GM12878 (cell line): ENCODE measurements around the gene GRIP2.

Experiments used
- CTCF ChIP-seq, 3 experiments: IDR thresholded peaks in 2 of 3; conservative IDR thresholded peaks in 1 of 3; 2 replicates each; pipeline ENCODE4 v1.5.1; 2011; ENCODE audit warnings: low read depth in 3 of 3, low read length in 3 of 3, mild to moderate bottlenecking in 3 of 3, control low read depth in 2 of 3, moderate library complexity in 2 of 3, inconsistent platforms in 1 of 3, mixed read lengths in 1 of 3; ENCODE audit not compliant: control insufficient read depth in 2 of 3, insufficient read depth in 1 of 3; ENCODE audit errors: extremely low read depth in 1 of 3
- CUX1 ChIP-seq: IDR thresholded peaks from 2 replicates; pipeline ENCODE4 v1.6.1; 2012; ENCODE audit warnings: improper control_type of control experiment, low read depth, low read length; ENCODE audit not compliant: insufficient replicate concordance
- DPF2 ChIP-seq: fragments of 450-650 bp; IDR thresholded peaks from 2 replicates; pipeline ENCODE4 v1.6.1; 2017; ENCODE audit warnings: mild to moderate bottlenecking
- ELK1 ChIP-seq: IDR thresholded peaks from 2 replicates; pipeline ENCODE4 v1.6.1; 2012; ENCODE audit warnings: low read depth, low read length, improper control_type of control experiment
- GABPA ChIP-seq: IDR thresholded peaks from 2 replicates; pipeline ENCODE4 v1.6.1; 2014; ENCODE audit warnings: antibody characterized with exemption, low read depth, mild to moderate bottlenecking, inconsistent platforms
- MTA2 ChIP-seq: fragments of 450-650 bp; IDR thresholded peaks from 2 replicates; pipeline ENCODE4 v1.6.1; 2016; ENCODE audit warnings: low read depth, mild to moderate bottlenecking, moderate library complexity
- NBN ChIP-seq: fragments of 450-650 bp; IDR thresholded peaks from 2 replicates; pipeline ENCODE4 v1.6.1; 2016
- POLR2A ChIP-seq: IDR thresholded peaks from 2 replicates; pipeline ENCODE4 v1.6.1; 2011; ENCODE audit warnings: low read depth, mild to moderate bottlenecking, low read length
- RCOR1 ChIP-seq: conservative IDR thresholded peaks from 2 replicates; pipeline ENCODE4 v1.6.1; 2012; ENCODE audit warnings: low read depth, low read length, improper control_type of control experiment
- TF ChIP-seq, protein P1 (sequence below): IDR thresholded peaks from 2 replicates; pipeline ENCODE4 v1.6.1; 2012; ENCODE audit warnings: mild to moderate bottlenecking, low read depth, low read length

GRCh38 chr3:14492948-14493881 is 46.9 kb downstream of the GRIP2 start:
- TF ChIP-seq POLR2A (no peak), DPF2 (no peak), GABPA (no peak), CTCF (IDR thresholded peaks at IDR 0.05 in 2 of 3, conservative IDR thresholded peaks at IDR 0.05 in 1 of 3; ENCODE audit: control insufficient read depth in 2 of 3, extremely low read depth in 1 of 3, insufficient read depth in 1 of 3, low read depth in 3 of 3, low read length in 3 of 3) (no peak), ELK1 (no peak), CUX1 (no peak), MTA2 (no peak), RCOR1 (no peak), NBN (no peak)
- TF ChIP-seq, protein P1, sequence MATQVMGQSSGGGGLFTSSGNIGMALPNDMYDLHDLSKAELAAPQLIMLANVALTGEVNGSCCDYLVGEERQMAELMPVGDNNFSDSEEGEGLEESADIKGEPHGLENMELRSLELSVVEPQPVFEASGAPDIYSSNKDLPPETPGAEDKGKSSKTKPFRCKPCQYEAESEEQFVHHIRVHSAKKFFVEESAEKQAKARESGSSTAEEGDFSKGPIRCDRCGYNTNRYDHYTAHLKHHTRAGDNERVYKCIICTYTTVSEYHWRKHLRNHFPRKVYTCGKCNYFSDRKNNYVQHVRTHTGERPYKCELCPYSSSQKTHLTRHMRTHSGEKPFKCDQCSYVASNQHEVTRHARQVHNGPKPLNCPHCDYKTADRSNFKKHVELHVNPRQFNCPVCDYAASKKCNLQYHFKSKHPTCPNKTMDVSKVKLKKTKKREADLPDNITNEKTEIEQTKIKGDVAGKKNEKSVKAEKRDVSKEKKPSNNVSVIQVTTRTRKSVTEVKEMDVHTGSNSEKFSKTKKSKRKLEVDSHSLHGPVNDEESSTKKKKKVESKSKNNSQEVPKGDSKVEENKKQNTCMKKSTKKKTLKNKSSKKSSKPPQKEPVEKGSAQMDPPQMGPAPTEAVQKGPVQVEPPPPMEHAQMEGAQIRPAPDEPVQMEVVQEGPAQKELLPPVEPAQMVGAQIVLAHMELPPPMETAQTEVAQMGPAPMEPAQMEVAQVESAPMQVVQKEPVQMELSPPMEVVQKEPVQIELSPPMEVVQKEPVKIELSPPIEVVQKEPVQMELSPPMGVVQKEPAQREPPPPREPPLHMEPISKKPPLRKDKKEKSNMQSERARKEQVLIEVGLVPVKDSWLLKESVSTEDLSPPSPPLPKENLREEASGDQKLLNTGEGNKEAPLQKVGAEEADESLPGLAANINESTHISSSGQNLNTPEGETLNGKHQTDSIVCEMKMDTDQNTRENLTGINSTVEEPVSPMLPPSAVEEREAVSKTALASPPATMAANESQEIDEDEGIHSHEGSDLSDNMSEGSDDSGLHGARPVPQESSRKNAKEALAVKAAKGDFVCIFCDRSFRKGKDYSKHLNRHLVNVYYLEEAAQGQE = no peak
